Left kidney (tissue), 2 donors: ENCODE results near the gene ETV5. TPM values are rescaled to one million over a fixed set of nuclear protein-coding genes. Genes with fewer than 3 reads are reported as not detected.
"Not testable (repeated sequence)": the region's sequence is repeated elsewhere in the genome, so short reads cannot be mapped to it uniquely, and the experiment has no call there.

Experiments
- DNase-seq: peaks from one replicate; pipeline ENCODE4 v3.0.0-alpha.2; 2013
- polyA plus RNA-seq: library from polyadenylated mRNA; unstranded; fragments of 120-200 nt; gene quantifications from one replicate; pipeline ENCODE4 v1.2.1, GENCODE V29; 2013; ENCODE audit not compliant: insufficient read length

ETV5 gene
- polyA plus RNA-seq, 1 donor, result 30.4 TPM

GRCh38 chr3:186024210-186024609 is 84.7 kb downstream of the ETV5 start:
- DNase-seq, result no peak

GRCh38 chr3:186022931-186023330 is 86.0 kb downstream of the ETV5 start:
- no peak for DNase-seq

GRCh38 chr3:186021673-186022362 is 87.1 kb downstream of the ETV5 start:
- no peak for DNase-seq

- DNase-seq, result not testable (repeated sequence)
These were observed 87.6 kb downstream of the ETV5 start for GRCh38 chr3:186021250-186021649.

- not testable (repeated sequence) for DNase-seq
These were observed 89.6 kb downstream of the ETV5 start for GRCh38 chr3:186019288-186019687.

- DNase-seq, result no peak
These were observed 94.0 kb downstream of the ETV5 start for GRCh38 chr3:186014866-186015265.

- DNase-seq, result no peak
These were observed 95.6 kb downstream of the ETV5 start for GRCh38 chr3:186013312-186013711.

GRCh38 chr3:186012137-186012536 is 96.8 kb downstream of the ETV5 start:
- no peak for DNase-seq

GRCh38 chr3:186004671-186005070 is 104.2 kb downstream of the ETV5 start:
- no peak for DNase-seq

- DNase-seq, result no peak
These were observed 104.7 kb downstream of the ETV5 start for GRCh38 chr3:186004209-186004608.

GRCh38 chr3:186003610-186004009 is 105.3 kb downstream of the ETV5 start:
- DNase-seq, result no peak

- DNase-seq, result no peak
These were observed 105.9 kb downstream of the ETV5 start for GRCh38 chr3:186002884-186003472.

GRCh38 chr3:186001842-186002241 is 107.0 kb downstream of the ETV5 start:
- no peak for DNase-seq

GRCh38 chr3:185999221-185999620 is 109.7 kb downstream of the ETV5 start:
- no peak for DNase-seq

GRCh38 chr3:185998136-185998535 is 110.8 kb downstream of the ETV5 start:
- DNase-seq, result no peak

GRCh38 chr3:185997130-185997529 is 111.8 kb downstream of the ETV5 start:
- no peak for DNase-seq

Other genes starting within 250 kb of the ETV5 start
- 312 TPM for gene TRA2B, start 171.1 kb downstream of the ETV5 start, polyA plus RNA-seq